ENCODE results near the gene HINFP.
"Not testable (repeated sequence)": the region's sequence is repeated elsewhere in the genome, so short reads cannot be mapped to it uniquely, and the experiment has no call there.

Gene HINFP

DNA sequence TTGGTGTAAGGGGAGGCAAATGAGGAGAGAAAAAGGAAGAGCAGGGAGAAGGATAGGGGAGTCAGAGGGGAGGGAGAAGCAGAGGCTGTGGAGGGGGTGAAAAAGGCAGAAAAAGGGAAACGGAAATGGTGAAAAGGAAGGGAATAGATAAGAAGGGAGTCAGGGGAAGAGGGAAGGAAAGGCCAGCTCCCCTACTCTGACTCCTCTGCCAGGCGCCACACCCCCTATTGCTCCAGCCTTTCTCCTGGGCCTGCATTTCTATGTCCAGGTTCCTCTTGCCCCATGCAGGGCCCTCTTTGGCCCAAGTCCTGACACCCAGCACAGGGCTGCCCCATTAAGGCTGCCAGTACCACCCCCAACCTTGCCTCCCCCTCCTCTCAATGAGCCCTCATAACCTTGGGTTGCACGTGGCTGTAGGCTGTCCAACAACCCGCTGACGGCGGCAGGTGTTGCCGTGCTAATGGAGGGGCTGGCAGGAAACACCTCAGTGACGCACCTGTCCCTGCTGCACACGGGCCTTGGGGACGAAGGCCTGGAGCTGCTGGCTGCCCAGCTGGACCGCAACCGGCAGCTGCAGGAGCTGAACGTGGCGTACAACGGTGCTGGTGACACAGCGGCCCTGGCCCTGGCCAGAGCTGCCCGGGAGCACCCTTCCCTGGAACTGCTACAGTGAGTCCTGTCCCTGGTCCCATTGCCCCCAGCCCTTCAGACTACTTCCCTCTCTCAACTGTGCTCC is 60.5 kb downstream of the HINFP start:
- Histone ChIP-seq H3K9ac (ENCODE audit: low read depth, low read length, poor library complexity, severe bottlenecking) (no peak overlapping the region), H3K79me2 (ENCODE audit: insufficient read depth, low read length) (no peaks in the 10 kb centered on the region), H3K9me2 (replicated peaks; ENCODE audit: low read depth, low read length) (no peaks in the 10 kb centered on the region), H2AFZ (ENCODE audit: low read length) (no peak overlapping the region), H3F3A (ENCODE audit: low read depth) (no peaks in the 10 kb centered on the region), H3K4me3 (ENCODE audit: low read length, poor library complexity, severe bottlenecking) (no peak overlapping the region), H3K9me3 (ENCODE audit: insufficient read depth, low read depth, low read length) (no peaks in the 10 kb centered on the region), H4K20me1 (ENCODE audit: insufficient read depth, low read length, poor library complexity, severe bottlenecking) (no peaks in the 10 kb centered on the region), H3K27me3 (ENCODE audit: insufficient read depth, low read length, poor library complexity, severe bottlenecking) (no peaks in the 10 kb centered on the region), H3K4me2 (ENCODE audit: low read depth, low read length, poor library complexity, severe bottlenecking) (no peak overlapping the region), H3K36me3 (ENCODE audit: insufficient read depth, low read length) (no peaks in the 10 kb centered on the region), H3K4me1 (ENCODE audit: insufficient read depth, low read length, poor library complexity, severe bottlenecking) (peaks cover 16% of the 10 kb centered on the region)
- TF ChIP-seq, protein P1, sequence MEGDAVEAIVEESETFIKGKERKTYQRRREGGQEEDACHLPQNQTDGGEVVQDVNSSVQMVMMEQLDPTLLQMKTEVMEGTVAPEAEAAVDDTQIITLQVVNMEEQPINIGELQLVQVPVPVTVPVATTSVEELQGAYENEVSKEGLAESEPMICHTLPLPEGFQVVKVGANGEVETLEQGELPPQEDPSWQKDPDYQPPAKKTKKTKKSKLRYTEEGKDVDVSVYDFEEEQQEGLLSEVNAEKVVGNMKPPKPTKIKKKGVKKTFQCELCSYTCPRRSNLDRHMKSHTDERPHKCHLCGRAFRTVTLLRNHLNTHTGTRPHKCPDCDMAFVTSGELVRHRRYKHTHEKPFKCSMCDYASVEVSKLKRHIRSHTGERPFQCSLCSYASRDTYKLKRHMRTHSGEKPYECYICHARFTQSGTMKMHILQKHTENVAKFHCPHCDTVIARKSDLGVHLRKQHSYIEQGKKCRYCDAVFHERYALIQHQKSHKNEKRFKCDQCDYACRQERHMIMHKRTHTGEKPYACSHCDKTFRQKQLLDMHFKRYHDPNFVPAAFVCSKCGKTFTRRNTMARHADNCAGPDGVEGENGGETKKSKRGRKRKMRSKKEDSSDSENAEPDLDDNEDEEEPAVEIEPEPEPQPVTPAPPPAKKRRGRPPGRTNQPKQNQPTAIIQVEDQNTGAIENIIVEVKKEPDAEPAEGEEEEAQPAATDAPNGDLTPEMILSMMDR (conservative IDR thresholded peaks at IDR 0.05; ENCODE audit: low read length): no peak
- no peak for TF ChIP-seq EZH2phosphoT487 (IDR thresholded peaks at IDR 0.05; ENCODE audit: borderline replicate concordance)

DNA sequence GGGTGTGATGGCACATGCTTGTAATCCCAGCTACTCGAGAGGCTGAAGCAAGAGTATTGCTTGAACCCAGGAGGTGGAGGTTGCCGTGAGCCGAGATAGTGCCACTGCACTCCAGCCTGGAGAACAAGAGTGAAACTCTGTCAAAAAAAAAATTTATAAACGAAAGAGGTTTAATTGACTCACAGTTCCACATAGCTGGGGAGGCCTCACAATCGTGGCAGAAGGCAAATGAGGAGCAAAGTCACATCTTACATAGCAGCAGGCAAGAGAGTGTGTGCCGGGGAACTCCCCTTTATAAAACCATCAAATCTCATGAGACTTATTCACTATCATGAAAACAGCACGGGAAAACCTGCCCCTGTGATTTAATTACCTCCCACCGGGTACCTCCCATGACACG is 63.0 kb downstream of the HINFP start:
- H3F3A ChIP-seq (ENCODE audit: low read depth); H3K36me3 ChIP-seq (ENCODE audit: insufficient read depth, low read length); H3K27me3 ChIP-seq (ENCODE audit: insufficient read depth, low read length, poor library complexity, severe bottlenecking); H3K9me3 ChIP-seq (ENCODE audit: insufficient read depth, low read depth, low read length); H3K4me3 ChIP-seq (ENCODE audit: low read length, poor library complexity, severe bottlenecking); H3K4me1 ChIP-seq (ENCODE audit: insufficient read depth, low read length, poor library complexity, severe bottlenecking); H2AFZ ChIP-seq (ENCODE audit: low read length); H3K79me2 ChIP-seq (ENCODE audit: insufficient read depth, low read length); H3K9me2 ChIP-seq (replicated peaks; ENCODE audit: low read depth, low read length); H4K20me1 ChIP-seq (ENCODE audit: insufficient read depth, low read length, poor library complexity, severe bottlenecking); H3K4me2 ChIP-seq (ENCODE audit: low read depth, low read length, poor library complexity, severe bottlenecking); H3K9ac ChIP-seq (ENCODE audit: low read depth, low read length, poor library complexity, severe bottlenecking): not testable (repeated sequence)
